Hepatocyte (in vitro differentiated cells): ENCODE measurements around the gene POLA2. TPM values are rescaled to one million over a fixed set of nuclear protein-coding genes. Genes with fewer than 3 reads are reported as not detected.
A peak's percentile ranks its signal among the peaks of the same experiment; 100 is the strongest.

ENCODE experiments used
- DNase-seq: peaks from one replicate; pipeline ENCODE4 v3.0.0-alpha.2; 2016; ENCODE audit warnings: low spot score
- H2AFZ ChIP-seq: fragments of 200-600 bp; sonication (generic); 2 replicates; pipeline ENCODE4 v1.6.0; 2016; ENCODE audit warnings: antibody characterized with exemption, mild to moderate bottlenecking
- H3K27ac ChIP-seq: fragments of 200-600 bp; sonication (generic); 2 replicates; pipeline ENCODE4 v1.5.1; 2016; ENCODE audit warnings: mild to moderate bottlenecking
- H3K27me3 ChIP-seq: fragments of 200-600 bp; sonication (generic); 2 replicates; pipeline ENCODE4 v1.6.1; 2016
- H3K36me3 ChIP-seq: fragments of 200-600 bp; sonication (generic); replicated peaks from 2 replicates; pipeline ENCODE4 v1.5.1; 2016; ENCODE audit warnings: low read depth; ENCODE audit not compliant: insufficient read depth
- H3K4me1 ChIP-seq: fragments of 200-600 bp; sonication (generic); 2 replicates; pipeline ENCODE4 v1.5.1; 2016; ENCODE audit warnings: mild to moderate bottlenecking, moderate library complexity; ENCODE audit not compliant: insufficient read depth
- H3K4me2 ChIP-seq: fragments of 200-600 bp; sonication (generic); 2 replicates; pipeline ENCODE4 v1.6.0; 2016
- H3K4me3 ChIP-seq: fragments of 200-600 bp; sonication (generic); 2 replicates; pipeline ENCODE4 v1.5.1; 2016; ENCODE audit warnings: mild to moderate bottlenecking
- H3K79me2 ChIP-seq: fragments of 200-600 bp; sonication (generic); 2 replicates; pipeline ENCODE4 v1.6.0; 2017; ENCODE audit warnings: mild to moderate bottlenecking
- H3K9me2 ChIP-seq: fragments of 200-600 bp; sonication (generic); replicated peaks from 2 replicates; pipeline ENCODE4 v1.6.0; 2017; ENCODE audit warnings: mild to moderate bottlenecking; ENCODE audit not compliant: insufficient read depth
- H3K9me3 ChIP-seq: fragments of 200-600 bp; sonication (generic); 2 replicates; pipeline ENCODE4 v1.5.1; 2016; ENCODE audit warnings: low read depth, mild to moderate bottlenecking
- H4K20me1 ChIP-seq: fragments of 200-600 bp; sonication (generic); 2 replicates; pipeline ENCODE4 v1.6.0; 2016; ENCODE audit warnings: mild to moderate bottlenecking; ENCODE audit not compliant: insufficient read depth, poor library complexity, severe bottlenecking
- CTCF ChIP-seq: fragments of 200-600 bp; sonication (generic); IDR thresholded peaks from 2 replicates; pipeline ENCODE4 v1.5.1; 2016; ENCODE audit warnings: antibody characterized with exemption, mild to moderate bottlenecking; ENCODE audit not compliant: poor library complexity
- EZH2 ChIP-seq: fragments of 200-600 bp; sonication (generic); IDR thresholded peaks from 2 replicates; pipeline ENCODE4 v1.6.1; 2016; ENCODE audit warnings: antibody characterized with exemption, mild to moderate bottlenecking, borderline replicate concordance
- EZH2phosphoT487 ChIP-seq: fragments of 200-600 bp; sonication (generic); IDR thresholded peaks from one replicate; pipeline ENCODE4 v1.6.1; 2018; ENCODE audit warnings: antibody characterized with exemption, mild to moderate bottlenecking, low read depth, moderate library complexity; ENCODE audit not compliant: unreplicated experiment, severe bottlenecking
- WGBS: methylation state at CpG from one replicate; pipeline ENCODE4 v1.1.6; 2016; ENCODE audit warnings: low lambda C conversion rate; ENCODE audit errors: missing lambda C conversion rate; 5-methylcytosine and 5-hydroxymethylcytosine counted together
- polyA plus RNA-seq: library from polyadenylated mRNA; unstranded; fragments of >200 nt; fragmentation: Nextera tagmentation; extraction: Ambion mirVana; gene quantifications from 2 replicates; pipeline ENCODE4 v1.2.1, GENCODE V29; 2016
- total RNA-seq: library from RNA; depleted of rRNA; stranded (reverse); fragments of >200 nt; gene quantifications from 2 replicates; pipeline ENCODE4 v1.2.3, GENCODE V29; 2014

The POLA2 gene
- total and polyA plus RNA-seq, 2 experiments from 2014 or later = 2.5 to 8.0 TPM

GRCh38 chr11:65292890-65293289 lies 31.1 kb downstream of the POLA2 start:
- Histone ChIP-seq H3K79me2 (no peaks in the 10 kb centered on the region), H3K27me3 (no peaks in the 10 kb centered on the region), H3K9me2 (no peaks in the 10 kb centered on the region), H3K36me3 (no peaks in the 10 kb centered on the region), H4K20me1 (no peaks in the 10 kb centered on the region), H3K27ac (peak overlapping the region; percentile 96), H3K4me1 (peaks cover 32% of the 10 kb centered on the region), H2AFZ (no peak overlapping the region), H3K4me3 (no peak overlapping the region), H3K4me2 (peak overlapping the region; percentile 73), H3K9me3 (no peaks in the 10 kb centered on the region)
- DNase-seq = no peak
- no peak for TF ChIP-seq EZH2
- no peak for TF ChIP-seq EZH2phosphoT487
- TF ChIP-seq CTCF = no peak
- 88% methylated on average over 5 of the region's 5 CpGs for WGBS

GRCh38 chr11:65293909-65294381 lies 32.2 kb downstream of the POLA2 start:
- no peak for DNase-seq
- H3K9me3 ChIP-seq = no peaks in the 10 kb centered on the region
- WGBS = 77% methylated on average over 10 of the region's 10 CpGs
- no peaks in the 10 kb centered on the region for H3K9me2 ChIP-seq
- H4K20me1 ChIP-seq = no peaks in the 10 kb centered on the region
- no peaks in the 10 kb centered on the region for H3K79me2 ChIP-seq
- H3K4me2 ChIP-seq = peak overlapping the region; percentile 13
- H3K4me3 ChIP-seq = no peak overlapping the region
- no peaks in the 10 kb centered on the region for H3K36me3 ChIP-seq
- no peak for TF ChIP-seq CTCF
- TF ChIP-seq EZH2 = no peak
- TF ChIP-seq EZH2phosphoT487 = no peak
- peak overlapping the region; percentile 96 for H3K27ac ChIP-seq
- H3K27me3 ChIP-seq = no peaks in the 10 kb centered on the region
- no peak overlapping the region for H2AFZ ChIP-seq
- peaks cover 37% of the 10 kb centered on the region for H3K4me1 ChIP-seq

- Histone ChIP-seq H3K27ac (peak overlapping the region; percentile 96), H3K9me2 (no peaks in the 10 kb centered on the region), H3K79me2 (no peaks in the 10 kb centered on the region), H3K27me3 (no peaks in the 10 kb centered on the region), H3K4me1 (peaks cover 37% of the 10 kb centered on the region), H2AFZ (no peak overlapping the region), H3K9me3 (no peaks in the 10 kb centered on the region), H3K36me3 (no peaks in the 10 kb centered on the region), H3K4me3 (no peak overlapping the region), H4K20me1 (no peaks in the 10 kb centered on the region), H3K4me2 (no peak overlapping the region)
- no peak for DNase-seq
- 92% methylated on average over 11 of the region's 11 CpGs for WGBS
- TF ChIP-seq EZH2phosphoT487 (no peak), CTCF (no peak), EZH2 (no peak)
Observed at GRCh38 chr11:65295001-65295400, 33.2 kb downstream of the POLA2 start.
